Measurements from ENCODE around the gene PER2.

Gene PER2

GRCh38 chr2:238247002-238247822 lies 41.2 kb downstream of the PER2 start:
- no peak for DNase-seq

- no peak for DNase-seq
Measured at GRCh38 chr2:238244151-238244550, 44.3 kb downstream of the PER2 start.

- DNase-seq, result no peak
Measured at GRCh38 chr2:238243496-238244076, 44.8 kb downstream of the PER2 start.

- DNase-seq, result no peak
Measured at GRCh38 chr2:238242731-238243495, 45.5 kb downstream of the PER2 start.

- DNase-seq, result no peak
Measured at GRCh38 chr2:238241970-238242369, 46.4 kb downstream of the PER2 start.

GRCh38 chr2:238240757-238241711 lies 47.4 kb downstream of the PER2 start:
- DNase-seq, result no peak

GRCh38 chr2:238239863-238240756 lies 48.3 kb downstream of the PER2 start, which contains the start of gene HES6:
HES6 (minus strand) TSS chr2:238240038; CDS start chr2:238239905, 133 bp downstream.
- DNase-seq, result peak; percentile 82

- no peak for DNase-seq
Measured at GRCh38 chr2:238239543-238239862, 48.9 kb downstream of the PER2 start.

GRCh38 chr2:238238766-238239542 lies 49.5 kb downstream of the PER2 start:
- DNase-seq, result no peak

- no peak for DNase-seq
Measured at GRCh38 chr2:238238311-238238765, 50.1 kb downstream of the PER2 start.

- no peak for DNase-seq
Measured at GRCh38 chr2:238237431-238238135, 50.8 kb downstream of the PER2 start.

- no peak for DNase-seq
Measured at GRCh38 chr2:238236571-238236970, 51.8 kb downstream of the PER2 start.

- DNase-seq, result no peak
Measured at GRCh38 chr2:238235856-238236255, 52.6 kb downstream of the PER2 start.

- DNase-seq, result no peak
Measured at GRCh38 chr2:238235331-238235732, 53.1 kb downstream of the PER2 start.

- no peak for DNase-seq
Measured at GRCh38 chr2:238233625-238234024, 54.8 kb downstream of the PER2 start.

GRCh38 chr2:238231809-238232208 lies 56.6 kb downstream of the PER2 start:
- DNase-seq, result no peak

GRCh38 chr2:238231251-238231793 lies 57.1 kb downstream of the PER2 start:
- DNase-seq, result peak; percentile 30

- DNase-seq, result no peak
Measured at GRCh38 chr2:238230699-238231098, 57.7 kb downstream of the PER2 start.

GRCh38 chr2:238228700-238229099 lies 59.7 kb downstream of the PER2 start:
- no peak for DNase-seq

- no peak for DNase-seq
Measured at GRCh38 chr2:238227587-238228032, 60.8 kb downstream of the PER2 start.
